GM12873 (cell line): ENCODE measurements around the gene EYA4.

ENCODE experiments used
- CTCF ChIP-seq: IDR thresholded peaks from 2 replicates; pipeline ENCODE4 v1.5.1; 2012; ENCODE audit warnings: low read depth, mild to moderate bottlenecking, moderate library complexity, low read length, control low read depth; ENCODE audit not compliant: insufficient read depth; ENCODE audit errors: missing control alignments

Gene EYA4

DNA sequence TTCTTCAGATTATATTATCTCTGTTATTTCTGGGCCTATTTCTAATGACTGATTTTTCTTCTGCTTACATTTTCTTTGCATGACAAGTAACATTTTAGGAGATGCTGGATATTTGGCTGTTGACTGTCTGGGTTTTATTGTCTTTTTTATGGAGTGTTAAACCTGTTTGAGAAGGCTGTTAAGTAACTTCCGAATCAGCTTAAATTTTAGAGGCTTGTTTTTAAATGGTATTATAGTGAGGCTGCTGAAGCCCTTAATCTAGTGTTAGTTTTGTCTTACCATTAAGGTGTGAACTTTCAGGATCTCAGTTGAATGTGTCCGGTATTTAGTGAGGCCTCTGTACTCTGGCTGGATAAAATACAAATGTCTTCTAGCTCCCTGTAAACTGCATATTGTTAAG lies 109.8 kb downstream of the EYA4 start:
- TF ChIP-seq CTCF: no peak

- TF ChIP-seq CTCF: no peak
These were observed 110.9 kb downstream of the EYA4 start for GRCh38 chr6:133352046-133352445.

DNA sequence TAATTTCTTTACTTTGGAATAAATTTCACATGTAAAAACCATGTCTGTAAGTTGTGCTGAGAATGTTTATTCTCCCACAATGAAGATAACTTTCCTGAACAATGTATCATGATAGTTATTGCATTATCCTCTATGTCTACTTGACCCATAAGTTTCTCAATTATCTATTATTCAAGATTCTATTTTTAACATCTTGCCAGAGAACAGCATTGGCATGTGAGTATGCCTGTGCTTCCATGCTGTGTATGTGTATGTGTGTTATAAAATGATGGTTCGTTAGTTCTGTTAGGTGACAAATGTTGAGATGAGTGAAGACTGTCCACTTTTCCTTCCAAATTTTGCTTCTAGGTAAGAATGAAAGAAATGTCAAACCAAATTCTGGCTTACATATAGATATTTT lies 111.9 kb downstream of the EYA4 start:
- no peak for TF ChIP-seq CTCF

GRCh38 chr6:133355922-133356321 lies 114.8 kb downstream of the EYA4 start:
- TF ChIP-seq CTCF: no peak

DNA sequence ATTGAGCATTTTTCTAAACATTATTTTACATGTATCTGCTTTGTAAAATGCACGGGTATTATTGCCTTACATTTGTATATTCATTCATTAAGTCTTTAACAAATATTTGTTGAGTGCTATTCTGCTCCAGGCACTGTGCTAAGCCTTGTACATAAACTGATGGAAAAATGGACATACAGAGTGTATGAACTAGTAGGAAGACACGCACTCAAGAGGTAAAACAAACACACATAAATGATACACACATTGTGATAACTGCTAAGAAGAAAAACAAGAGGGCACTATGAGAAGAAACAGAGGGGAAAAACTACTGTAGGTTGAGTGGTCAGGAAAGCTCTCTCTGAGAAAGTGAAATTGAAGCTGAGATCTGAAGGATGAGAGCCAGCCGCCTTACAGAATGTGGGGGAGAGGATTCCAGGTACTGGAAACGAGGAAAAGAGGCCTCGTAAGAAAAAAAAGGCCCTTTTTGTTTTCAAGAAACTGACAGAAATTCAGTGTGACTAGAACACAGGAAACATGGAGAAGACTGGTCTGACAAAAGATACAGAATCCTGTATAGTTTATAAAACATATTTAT lies 117.5 kb downstream of the EYA4 start:
- no peak for TF ChIP-seq CTCF

GRCh38 chr6:133359256-133359655 lies 118.1 kb downstream of the EYA4 start:
- no peak for TF ChIP-seq CTCF

GRCh38 chr6:133359760-133360159 lies 118.6 kb downstream of the EYA4 start:
- TF ChIP-seq CTCF: no peak
